Stimulated activated CD4-positive, alpha-beta T cell treated with anti-CD3 and anti-CD28 coated beads, Interleukin-15, amount 100 ng/mL, for 48 hours (primary cell): ENCODE results near the gene VCAM1.
A peak's percentile ranks its signal among the peaks of the same experiment; 100 is the strongest.

Experiments
- DNase-seq, 2 donors: peaks; one replicate each; pipeline ENCODE4 v3.0.0-alpha.2; 2020; ENCODE audit warnings: low read depth in 2 of 2

VCAM1 gene

DNA sequence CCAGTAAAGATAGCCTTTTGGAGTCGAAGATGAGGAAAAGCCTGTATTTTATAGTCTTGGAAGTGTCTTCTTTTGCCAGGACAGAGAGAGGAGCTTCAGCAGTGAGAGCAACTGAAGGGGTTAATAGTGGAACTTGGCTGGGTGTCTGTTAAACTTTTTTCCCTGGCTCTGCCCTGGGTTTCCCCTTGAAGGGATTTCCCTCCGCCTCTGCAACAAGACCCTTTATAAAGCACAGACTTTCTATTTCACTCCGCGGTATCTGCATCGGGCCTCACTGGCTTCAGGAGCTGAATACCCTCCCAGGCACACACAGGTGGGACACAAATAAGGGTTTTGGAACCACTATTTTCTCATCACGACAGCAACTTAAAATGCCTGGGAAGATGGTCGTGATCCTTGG, at the start of gene VCAM1:
VCAM1 (plus strand) TSS at position 253 of the 400 bp plus-strand sequence; CDS start at position 372, 119 bp downstream.
- DNase-seq = no peak

DNA sequence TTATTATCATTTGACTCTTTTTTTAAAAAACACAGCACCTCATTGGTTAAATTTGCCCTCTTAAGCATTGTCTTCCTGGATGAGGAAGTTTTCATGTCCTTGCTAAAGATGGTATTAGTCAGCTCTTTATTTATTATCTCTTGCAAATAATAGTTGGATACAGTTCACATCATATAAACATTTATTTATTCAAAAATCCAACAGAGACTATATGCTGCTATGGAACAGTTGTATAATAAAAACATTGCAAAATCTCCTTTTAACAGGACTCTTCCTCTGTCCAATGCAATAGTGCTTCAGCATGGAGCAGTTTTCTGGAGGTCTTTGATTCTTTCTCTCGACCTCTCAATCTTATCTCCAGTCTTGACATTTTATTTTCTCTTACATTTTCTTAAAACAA, 49.5 kb upstream of the VCAM1 start:
- DNase-seq = no peak

- DNase-seq = no peak
Measured at GRCh38 chr1:100671601-100672000, 47.9 kb upstream of the VCAM1 start.

GRCh38 chr1:100683448-100684349, 35.8 kb upstream of the VCAM1 start:
- no peak for DNase-seq

GRCh38 chr1:100699744-100700143, 19.8 kb upstream of the VCAM1 start:
- no peak for DNase-seq

GRCh38 chr1:100700586-100700985, 19.0 kb upstream of the VCAM1 start:
- no peak for DNase-seq

DNA sequence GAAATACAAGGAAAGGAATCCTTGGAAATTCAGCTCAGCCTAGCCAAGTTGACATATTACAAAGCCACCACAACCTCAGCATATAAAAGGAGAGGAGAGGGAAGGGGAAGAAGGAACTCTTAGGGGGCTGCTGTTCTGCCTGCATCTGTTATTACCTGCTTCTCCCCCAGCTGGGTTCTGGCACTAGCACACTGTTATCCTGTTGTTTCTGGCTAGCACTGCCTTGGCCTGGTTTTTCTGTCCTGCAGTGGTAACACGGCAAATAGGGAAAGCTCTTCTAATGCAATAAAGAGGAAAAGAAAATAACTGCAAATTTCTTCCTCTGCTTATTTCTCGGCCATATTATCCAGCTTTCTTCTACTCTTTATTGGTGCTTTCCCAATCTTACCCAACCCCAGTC, 16.5 kb upstream of the VCAM1 start:
- DNase-seq = no peak

DNA sequence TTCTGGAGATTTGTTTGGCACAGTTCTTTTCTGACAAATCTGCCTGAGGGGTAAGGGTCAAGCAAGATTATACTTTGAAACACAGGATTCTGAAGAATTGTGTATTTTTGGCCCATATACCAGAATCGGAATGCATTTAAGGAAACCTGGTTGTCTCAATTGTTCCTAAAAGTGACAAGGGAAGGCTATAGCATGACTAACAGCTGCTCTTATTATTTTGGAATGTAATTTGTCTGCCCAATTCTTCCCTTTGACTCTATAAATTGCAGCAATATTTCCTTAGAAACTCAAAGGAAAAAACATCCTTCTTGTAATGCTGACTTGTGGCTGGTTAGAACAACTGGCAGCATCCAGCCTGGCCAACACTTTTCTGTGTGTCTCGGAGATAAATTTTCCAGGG, 15.8 kb upstream of the VCAM1 start:
- DNase-seq = no peak

DNA sequence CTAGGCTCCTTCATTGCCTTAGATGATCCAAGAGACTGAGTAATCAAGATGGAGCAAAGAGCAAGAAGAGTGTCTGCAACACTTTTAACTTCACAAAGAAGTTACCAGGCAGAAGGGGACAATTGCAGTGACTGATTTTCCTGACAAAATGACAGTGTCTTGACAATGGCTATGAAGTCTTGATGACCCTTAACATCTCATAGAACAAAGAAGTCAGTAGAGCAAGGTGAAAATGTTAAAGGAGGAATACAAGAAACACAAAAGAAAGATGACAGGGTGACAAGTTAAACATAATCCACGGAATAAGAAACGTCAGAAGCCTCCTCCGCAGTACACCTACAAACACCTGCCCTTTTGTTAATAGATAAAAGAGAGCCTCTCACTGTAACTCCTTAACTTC, 15.1 kb upstream of the VCAM1 start:
- DNase-seq = no peak

DNA sequence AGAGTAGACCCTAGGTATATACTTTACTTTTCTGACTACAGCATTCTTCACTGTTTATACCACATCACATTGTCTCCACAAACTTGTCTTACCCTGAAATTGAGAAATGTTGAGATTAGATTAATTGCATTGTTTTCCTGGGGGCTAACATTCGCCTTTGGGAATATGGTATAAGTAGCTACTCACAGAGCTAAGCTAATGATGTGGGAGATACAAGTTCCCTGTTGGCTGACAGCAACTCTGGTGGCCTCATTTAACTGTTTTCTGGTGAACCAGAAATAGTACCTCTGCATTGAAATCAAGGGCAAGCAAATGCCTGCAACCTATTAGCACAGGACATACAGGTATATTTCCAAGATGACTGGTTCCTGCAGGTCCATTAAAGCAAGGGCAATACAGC, 13.2 kb upstream of the VCAM1 start:
- DNase-seq = no peak

GRCh38 chr1:100706856-100707255, 12.7 kb upstream of the VCAM1 start:
- no peak for DNase-seq

DNA sequence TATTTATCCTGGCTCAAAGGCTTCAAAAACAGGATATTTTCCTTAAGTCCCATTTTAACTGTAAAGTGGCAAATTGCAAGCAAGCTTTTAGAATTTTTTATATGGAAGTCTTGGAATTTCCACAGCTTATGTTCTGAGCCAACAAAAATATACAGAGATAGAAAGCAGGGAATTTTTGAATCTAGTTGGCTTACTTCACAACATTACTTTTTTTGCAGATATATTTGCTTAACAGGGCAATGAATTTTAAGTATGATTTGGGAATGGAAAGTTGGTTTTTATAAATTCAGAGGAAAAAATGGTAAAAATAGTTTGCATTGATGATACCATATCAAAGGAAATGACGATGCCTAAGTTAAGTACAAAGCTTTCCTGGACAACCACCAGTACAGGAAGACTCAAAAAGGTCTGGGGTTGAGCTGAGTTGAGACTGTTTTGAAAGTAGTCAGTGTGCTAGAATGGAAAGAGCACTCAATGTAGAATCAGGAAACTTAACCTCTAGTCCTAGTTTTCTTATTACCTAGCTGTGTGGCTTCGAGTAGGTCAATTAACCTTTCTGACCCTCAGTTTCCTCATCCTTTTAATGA, 11.0 kb upstream of the VCAM1 start:
- no peak for DNase-seq

GRCh38 chr1:100710906-100711682, 8.4 kb upstream of the VCAM1 start:
- no peak for DNase-seq

DNA sequence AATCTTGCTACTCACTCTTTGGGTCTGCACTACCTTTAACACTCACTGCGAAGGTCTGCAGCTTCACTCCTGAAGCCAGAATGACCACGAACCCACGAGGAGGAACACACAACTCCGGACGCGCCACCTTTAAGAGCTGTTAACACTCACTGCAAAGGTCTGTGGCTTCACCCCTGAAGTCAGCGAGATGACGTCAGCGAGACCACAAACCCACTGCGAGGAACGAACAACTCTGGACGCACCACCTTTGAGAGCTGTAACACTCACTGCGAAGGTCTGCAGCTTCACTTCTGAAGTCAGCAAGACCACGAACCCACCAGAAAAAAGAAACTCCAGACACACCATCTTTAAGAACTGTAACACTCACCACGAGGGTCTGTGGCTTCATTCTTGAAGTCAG, 6.5 kb upstream of the VCAM1 start:
- DNase-seq = peak; percentile 16 to 45

DNA sequence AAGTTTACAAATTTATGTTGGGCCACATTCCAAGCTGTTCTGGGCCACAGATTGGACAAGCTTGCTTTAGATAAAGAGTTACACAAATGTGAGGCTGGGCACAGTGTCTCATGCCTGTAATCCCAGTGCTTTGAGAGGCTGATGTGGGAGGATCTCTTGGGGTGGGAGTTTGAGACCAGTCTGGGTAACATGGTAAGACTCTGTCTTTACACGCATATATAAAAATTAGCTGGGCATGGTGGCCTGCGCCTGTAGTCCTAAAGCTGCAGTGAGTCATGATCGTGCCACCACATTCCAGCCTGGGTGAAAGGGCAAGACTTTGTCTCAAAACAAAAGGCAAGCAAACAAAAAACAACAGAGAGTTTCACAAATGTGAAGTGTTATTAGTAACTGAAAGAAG, 5.9 kb upstream of the VCAM1 start:
- DNase-seq = no peak

- no peak for DNase-seq
Measured at GRCh38 chr1:100714599-100714998, 4.9 kb upstream of the VCAM1 start.

GRCh38 chr1:100717218-100717617, 2.3 kb upstream of the VCAM1 start:
- no peak for DNase-seq

- no peak for DNase-seq
Measured at GRCh38 chr1:100718581-100718980, 961 bp upstream of the VCAM1 start.

DNA sequence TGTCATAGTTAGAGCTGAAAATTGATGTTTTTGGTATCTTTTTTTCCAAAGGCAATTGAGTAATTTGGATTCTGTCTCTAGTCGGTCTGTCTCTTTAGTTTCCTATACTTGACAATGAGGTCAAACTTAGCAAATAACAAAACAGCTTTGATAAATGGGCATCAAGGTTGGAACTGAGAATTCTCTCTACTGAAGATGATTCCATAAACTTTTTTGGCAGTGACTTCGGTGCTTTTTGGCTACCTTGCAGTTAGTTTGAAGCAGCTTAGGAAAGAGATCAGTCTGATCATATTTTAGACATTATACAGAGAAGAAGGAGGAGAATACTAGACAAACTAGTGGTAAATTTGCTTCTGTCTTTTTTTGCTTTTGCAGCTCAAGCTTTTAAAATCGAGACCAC, 559 bp downstream of the VCAM1 start:
- no peak for DNase-seq

DNA sequence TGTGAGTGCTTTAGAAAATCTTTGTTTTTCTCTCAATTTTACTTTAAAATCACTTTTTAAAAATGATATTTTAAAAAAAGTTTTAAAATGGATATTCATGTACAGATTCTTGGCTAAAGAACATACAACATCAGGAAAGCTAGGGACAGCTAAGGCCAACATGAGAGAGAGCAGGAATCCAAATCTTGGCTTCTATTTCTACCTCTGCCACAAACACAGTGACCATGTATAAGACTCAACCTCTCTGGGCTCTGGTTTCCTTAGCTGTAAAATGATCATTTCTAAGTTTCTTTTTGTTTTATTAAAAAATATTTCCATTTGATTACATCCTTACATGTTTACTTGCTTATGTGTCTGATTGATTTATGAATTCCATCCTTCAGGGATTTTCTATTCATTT, 1.2 kb downstream of the VCAM1 start:
- DNase-seq = no peak

GRCh38 chr1:100721526-100722207, 2.1 kb downstream of the VCAM1 start:
- no peak for DNase-seq

DNA sequence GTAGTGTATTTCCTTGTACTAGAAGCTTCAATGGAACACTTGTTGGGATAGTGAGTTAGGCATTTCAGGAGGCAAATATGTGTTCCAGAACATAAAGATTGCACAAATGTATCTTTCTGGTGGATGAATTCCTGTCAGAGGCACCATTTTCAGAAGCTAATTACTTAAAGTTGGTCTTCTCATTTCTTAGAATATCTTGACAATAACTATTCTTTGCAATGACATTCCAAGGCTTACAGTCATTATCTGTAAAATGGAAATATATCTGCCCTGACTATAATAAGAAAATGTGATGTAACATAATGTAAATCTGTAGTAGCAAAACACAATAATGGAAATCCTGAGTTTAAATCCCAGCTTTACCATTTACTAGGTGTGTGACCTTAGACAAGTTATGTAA, 2.7 kb downstream of the VCAM1 start:
- DNase-seq = no peak
